NOMO-1 treated with dmso at 0.1 percent for 144 hours (cell line): ENCODE results near the gene PLXND1.

ENCODE experiments used
- DNase-seq: peaks from one replicate; lab custom pipeline; 2025; ENCODE audit not compliant: unreplicated experiment; lab: John Stamatoyannopoulos, UW

Gene PLXND1

DNA sequence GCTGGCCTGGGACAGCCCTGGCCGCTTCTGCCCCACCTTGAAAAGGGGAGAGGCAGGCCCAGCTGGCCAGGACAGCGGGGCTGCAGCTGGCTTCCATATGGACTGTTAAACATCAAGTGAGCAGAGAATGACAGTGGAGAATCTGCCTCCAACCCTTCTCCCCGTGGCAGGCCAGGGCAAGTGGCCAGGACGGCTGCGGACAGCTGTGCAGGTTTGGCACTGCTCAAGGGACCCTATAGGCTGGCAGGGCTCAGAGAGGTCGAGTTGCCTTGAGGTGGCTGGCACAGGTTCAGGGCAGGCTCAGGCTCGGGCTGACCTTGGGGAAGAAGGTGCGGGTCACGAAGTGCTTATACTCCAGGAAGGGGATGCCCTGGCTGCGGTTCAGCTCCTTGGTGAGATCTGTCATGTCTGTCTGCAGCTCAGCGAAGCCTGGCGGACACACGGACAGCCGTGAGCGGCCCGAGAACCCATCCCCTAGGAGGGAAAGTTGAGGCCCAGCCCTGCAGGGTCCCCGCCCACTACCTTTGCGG, 39.2 kb downstream of the PLXND1 start:
- DNase-seq = no peak

DNA sequence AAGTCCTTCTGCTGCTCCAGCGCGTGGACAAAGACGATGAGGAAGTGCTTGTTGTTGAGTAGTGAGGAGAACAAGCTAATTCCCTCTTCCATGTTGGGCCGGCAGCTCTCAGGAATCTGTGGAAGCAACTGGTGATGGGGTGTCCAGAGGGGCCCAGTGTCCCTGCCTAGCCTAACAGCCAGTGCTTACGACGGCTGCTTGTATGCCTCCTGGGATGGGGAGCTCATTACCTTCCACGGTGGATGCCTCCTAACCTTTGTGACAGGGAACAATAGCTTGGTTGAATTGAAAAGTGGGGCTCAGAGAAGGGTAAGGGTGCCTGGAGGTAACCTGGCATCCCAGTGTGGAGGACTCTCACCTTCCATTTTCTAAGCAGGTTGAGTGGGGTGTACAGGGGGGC, 40.6 kb downstream of the PLXND1 start:
- no peak for DNase-seq

DNA sequence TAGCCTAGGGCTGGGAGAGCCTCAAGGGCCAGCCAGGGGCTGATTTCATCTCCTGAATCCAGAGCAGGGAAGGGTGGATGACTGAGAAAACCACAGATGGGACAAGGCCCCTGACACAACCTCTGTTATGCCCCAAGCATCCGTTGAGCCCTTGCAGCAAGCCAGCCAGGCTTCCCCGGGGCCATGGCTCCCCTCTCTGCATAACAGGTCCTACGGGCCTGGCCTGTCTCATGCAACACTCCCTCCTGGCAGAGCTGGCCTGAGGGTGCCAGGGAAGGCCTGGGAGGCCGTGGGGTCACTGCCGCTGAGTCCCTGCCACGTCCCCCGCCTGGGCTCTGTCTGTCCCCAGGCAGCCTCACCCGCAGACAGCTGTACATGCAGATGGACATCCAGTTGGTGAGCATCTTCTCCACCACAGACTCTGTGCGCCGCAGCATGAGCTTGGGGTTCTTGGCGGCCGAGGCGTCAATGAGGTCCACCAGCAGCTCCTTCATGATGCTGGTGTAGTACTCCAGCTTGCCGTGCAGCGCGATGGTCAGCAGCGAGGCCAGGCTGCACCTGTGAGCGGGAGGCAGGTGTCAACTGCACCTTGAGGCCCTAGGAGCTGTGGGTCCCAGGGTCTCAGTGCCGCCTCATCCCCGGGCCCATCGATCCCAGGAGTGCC, 41.4 kb downstream of the PLXND1 start:
- DNase-seq = no peak

DNA sequence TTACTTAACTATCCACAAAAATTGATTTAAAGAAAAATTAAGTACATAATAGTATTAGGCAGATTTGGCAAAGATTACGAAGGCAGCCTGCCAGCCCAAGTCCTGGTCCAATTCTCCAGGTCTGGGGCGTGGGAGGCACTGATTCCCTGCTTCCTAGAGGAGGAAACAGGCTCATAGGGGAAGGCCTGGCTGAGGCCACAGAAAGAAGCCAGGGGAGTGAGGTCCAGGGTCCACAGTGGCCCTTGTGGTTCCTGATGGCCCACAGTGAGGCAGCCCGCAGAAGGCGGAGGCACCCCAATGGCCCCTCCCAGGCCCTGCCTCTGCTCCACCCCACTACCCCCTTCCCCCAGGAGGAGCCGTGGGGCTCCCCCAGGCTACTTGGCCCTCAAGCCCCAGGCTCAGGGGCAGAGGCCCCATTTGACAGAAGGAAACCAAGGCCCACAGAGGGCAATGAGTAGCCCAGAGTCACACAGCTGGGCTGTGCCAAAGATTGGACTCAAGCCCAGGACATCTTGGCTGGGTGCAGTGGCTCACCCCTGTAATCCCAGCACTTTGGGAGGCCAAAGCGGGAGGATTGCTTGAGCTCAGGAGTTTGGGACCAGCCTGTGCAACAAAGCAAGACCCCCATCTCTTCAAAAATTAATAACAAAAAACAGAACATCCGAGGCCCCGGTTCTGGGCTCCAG, 42.5 kb downstream of the PLXND1 start:
- DNase-seq = no peak

DNA sequence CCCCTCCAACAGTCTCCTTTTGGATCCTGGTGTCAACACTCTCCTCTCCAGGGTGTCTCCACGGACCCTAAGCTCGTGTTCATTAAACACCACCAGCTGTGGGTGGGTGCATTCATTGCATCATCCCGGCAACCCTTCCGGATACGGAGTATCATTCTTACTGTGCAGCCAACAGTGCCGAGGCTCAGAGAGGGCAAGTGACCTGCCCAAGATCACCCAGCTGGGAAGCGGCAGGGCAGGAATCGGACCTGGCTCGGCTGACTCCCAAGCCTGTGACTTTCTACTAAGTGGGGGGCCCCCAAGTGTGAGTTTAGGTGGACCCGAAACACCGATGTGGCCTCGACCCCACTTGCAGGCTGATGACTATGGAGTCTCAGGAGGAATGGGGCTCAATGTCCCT, 43.1 kb downstream of the PLXND1 start:
- no peak for DNase-seq

DNA sequence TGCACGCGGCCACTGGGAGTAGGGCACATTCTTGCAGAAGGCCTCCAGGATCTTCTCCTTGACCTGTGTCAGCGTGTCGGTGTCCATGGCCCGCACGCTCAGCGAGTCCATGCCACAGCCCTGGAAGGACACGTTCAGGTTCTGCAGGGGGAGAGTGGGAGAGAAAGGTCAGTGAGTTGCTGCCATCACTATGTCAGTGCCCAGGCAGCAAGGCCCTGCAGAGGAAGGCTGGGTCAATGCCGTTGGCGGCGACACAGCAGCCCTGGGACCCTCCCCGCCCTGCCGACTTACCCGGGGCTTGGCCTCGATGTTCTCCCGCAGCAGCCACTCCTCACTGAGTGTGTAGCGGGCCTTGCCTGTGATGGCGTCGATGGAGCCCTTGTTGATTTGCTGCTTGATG, 43.7 kb downstream of the PLXND1 start:
- DNase-seq = no peak

DNA sequence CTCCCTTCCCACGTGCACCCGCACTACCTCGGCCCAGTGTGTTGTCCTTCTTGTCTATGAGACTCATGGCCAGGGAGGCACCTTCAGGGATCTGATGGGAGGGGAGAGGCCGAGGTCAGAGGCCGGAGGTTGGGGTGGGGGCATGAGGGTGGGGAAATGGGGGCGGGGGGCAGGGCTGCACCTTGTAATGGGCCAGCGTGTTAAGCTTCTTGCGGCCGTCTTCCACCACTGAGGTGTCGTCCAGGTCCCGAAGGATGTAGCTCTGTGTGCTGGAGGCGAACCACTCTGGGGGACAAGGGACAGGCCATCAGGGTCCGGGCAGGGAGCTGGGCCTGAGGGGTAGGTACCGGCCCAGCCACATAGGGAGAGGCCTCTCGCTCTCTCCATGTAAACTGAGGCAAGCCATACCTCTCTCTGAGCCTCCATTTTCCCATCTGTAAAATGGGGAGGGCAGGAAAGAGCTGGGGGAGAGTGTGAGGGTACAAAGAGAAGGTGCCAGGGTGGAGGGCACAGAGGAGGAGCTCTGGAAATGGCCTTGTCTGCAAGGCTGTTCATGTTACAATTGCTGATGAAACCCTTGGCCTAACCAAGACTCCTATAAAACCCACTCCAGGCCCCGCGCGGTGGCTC, 44.7 kb downstream of the PLXND1 start:
- DNase-seq = no peak

DNA sequence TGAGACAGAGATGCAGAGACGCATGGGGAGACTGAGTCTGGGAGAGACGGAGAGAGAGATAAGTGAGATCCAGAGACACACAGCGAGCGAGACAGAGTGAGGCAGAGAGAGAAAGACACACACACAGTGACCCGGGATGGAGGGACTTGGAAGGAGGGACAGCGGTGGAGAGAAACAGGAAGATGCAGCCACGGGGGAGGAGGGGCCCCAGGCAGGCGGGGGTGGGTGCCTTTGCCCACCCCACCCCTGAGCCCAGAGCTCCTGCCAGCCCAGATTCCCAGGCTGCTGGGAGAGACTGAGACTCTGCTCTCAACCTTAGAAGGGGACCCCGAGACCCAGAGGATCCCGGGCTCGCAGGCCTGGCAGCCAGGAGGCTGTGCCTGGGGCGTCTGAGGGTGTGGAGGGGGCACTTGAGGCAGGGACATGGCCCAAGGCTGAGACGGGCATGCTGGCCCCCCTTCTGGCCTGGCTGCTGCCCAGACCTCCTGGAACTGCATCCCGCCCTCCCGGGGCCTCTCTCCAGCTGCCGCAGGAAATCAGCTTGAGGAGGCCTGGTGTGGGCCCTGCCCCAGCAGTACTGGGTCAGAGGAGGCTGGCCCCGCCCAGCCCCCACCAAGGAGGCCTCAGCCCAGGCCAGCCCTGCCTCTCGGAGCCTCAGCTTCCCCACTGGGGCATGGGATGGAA, 45.4 kb downstream of the PLXND1 start:
- DNase-seq = no peak

DNA sequence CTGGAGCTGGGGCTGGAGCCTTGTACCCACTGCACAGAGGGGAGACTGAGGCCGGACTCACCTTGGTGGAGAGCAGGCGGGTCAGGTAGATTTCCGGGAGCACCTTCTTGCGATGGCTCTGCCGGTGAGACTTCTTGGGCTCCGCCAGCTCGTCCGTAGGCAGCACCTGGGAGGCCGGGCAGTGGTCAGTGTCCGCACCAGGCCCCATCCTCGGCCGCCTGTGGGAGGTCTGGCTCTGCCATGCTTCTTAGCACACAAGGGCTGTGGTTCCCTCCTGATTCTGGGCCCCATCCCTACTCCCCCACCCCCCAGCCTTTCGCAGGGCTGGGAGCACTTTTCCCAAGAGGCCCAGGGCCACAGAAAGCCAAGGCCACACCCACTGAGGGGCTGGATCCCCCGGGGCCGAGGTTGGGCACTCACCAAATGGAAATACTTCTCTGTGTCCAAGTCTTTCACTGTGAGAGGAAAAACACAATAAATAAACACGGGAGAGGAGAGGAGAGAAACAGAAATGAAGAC, 46.1 kb downstream of the PLXND1 start:
- no peak for DNase-seq

DNA sequence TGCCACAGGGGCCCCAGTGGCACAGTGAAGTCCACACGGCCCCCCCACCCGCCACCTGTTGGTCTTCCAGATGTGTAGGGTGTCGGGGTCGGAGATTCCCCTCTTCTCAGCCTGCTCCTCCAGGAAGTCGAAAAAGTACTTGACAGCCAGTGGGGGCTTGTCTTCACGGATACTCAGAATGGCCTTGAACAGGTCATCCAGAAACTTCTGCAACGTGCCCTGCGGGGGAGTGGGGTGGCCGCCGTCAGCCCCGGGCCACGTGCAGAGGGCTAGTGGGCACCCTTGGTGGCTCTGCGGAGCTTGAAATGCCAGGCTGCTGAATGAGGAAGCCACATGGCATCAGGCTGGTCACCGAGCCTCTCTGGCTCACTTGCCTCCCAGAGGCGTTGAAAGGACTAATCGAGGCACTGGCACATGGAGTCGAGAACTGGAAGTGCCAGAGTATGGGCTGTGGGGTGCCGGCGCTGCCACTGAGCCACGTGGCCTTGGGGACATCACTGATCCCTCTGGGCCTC, 46.9 kb downstream of the PLXND1 start:
- no peak for DNase-seq

DNA sequence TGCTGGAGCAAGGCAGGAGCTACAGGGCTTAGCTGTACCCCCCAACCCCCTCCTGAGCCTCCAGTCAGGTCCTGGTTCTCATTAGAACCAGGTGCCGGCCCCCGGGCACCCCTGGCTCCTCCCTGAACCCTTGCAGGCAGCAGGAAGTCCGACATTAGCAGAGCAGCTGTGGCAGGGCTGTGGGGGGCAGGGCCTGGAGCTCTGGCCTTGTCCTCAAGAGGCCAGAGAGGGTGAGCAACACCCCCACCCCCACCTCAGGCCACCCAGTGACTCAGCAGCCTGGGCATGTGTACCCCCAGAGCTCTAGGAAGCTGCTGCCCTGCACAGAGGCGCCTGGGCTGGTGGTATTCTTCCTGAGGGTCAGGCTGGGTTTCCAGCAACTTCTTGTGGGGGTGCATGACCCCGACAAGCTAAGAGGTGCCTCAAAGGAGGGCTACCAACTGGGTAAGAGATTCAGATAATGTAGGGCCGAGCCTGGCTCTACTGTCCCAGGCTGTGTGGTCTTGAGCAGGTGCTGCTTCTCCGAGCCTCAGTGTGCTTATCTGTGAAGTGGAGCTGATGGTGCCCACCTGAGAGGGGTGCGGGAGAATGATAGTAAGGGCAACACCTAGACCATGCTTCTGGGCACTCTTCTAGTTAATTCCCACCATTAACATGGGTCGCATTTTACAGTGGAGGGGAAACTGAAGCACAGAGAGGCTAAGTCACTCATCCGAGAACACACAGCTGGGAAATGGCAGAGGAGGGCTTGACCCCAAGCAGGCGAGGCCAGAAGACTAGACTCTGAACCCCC, 47.5 kb downstream of the PLXND1 start:
- peak; percentile 11 for DNase-seq

DNA sequence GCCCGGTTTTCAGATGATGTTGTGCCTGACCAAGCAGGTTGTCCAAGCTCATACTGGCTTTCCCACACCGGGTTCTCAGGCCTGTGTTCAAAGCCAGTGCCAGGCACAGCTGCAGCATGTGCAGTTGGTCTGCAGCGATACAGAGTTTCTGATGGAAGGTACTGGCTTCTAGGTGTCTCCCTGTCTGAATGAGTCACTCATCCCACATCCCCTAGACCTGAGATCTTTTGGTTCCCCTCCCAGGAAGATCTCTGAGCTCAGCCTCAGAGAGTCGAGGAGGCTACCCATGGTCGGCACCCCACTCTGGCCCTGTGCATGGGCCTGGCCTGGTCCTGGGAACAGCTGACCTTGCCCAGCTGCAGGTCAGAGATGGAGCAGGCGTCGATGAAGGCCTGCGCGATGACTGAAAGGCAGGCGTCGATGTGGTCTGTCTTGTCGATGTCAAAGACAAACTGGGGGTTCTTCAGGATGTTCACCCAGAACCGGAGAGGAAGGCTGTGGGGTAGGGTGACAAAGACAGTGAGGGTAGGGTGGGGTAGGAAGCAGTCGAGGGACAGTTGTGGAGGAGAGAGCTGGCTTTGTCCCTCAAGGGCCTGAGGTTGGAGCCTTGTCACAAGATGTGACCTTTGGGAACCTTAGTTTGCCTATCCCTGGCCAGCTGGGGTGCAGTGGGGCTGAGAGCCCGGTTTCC, 48.2 kb downstream of the PLXND1 start:
- no peak for DNase-seq

DNA sequence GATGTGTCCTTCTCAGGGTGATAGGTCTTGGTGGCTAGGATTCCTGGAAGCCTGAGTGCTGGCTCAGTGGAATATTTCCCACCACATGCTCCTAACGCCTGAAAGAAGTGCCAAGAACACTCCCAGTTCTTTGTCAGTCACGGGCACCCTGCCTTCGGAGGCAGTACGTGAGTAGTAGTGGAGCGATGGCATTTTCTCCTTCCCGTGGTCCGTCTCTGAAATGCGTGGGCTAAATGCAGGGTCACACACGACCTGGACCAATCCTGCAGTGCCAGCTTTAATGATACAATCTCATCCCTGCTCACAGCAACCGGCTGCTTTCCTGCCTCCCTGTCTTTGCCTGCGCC, 49.0 kb downstream of the PLXND1 start:
- DNase-seq = no peak

DNA sequence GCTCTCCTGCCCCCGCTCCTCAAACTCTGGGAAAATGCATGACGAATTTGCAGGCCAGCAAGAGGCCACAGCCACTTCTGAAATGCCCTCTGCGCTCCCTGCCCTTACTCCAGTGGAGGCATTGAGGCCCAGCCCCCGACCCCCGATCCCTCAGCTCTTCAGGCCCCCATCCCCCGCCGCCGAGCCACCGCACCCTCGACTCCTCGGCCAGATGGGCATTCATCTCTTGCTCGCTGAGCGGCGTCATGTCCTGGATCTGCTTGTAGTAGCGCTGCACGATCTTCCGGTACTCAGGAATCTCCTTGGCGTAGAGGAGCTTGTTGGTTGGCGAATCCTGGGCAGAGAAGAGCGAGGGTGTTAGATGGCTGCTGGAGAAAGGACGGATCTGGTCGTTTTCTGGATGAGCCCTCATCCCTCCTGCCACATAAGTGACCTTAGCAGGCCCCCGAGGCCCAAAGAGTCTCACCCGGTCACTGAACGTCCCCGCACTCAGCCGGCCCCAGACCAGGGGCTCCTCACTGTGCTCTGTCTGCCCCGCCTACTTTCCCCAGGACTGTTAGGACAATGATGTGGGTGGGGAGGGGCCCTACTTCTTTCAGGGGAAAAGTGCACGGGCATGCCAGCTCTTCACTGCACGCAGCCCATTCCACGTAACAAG, 49.5 kb downstream of the PLXND1 start:
- no peak for DNase-seq

DNA sequence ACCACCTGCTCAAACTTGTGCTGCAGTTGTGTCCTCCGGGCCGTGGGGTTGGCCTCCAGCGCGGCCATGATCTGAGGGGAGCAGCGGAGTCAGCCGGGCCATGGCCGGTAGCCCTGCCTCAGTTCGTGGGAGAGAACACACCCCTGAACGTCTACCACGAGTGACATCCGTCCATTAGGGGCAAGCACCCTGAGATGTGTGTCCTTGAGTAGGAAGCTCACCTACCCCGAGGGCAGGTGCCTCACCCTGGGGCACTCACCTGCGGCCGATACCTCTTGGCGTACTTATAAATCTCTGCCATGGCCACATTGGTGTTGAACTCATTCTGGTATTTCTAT, 50.1 kb downstream of the PLXND1 start:
- DNase-seq = no peak

DNA sequence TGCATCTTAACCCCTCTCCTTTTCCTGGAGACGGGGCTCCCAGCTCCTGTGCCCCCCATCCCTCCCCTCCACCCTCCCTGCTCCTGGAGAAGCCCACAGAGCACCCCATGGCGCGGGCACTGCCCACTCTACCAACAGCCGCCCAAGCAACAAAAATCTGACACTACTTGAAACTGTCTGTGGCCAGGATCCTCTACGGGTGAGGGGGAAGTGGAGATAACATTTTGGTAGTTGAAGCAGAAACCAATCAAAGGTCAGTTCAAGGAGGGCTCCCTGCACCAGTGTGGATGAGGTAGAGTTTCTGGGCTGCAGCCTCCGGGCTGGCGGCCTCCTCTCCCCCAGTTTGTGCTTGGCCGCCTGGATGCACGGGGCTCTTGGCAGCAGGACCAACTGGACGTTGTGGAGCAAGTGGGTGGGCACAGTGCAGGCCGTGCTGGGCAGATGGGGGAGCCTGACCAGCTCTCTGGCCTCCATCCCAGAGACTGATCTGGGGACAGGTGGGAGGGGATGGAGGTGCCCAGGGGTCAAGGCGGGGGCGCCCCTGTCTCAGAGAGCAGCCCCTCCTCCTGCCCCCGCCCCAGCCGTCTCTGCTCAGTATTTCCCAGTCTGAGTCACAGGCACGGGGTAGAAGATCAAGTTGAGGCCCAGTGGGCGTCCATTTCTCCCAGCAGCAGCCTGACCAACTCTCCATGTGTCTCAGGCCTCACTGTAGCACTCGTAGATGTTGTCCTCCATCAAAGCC, 50.7 kb downstream of the PLXND1 start:
- DNase-seq = no peak

DNA sequence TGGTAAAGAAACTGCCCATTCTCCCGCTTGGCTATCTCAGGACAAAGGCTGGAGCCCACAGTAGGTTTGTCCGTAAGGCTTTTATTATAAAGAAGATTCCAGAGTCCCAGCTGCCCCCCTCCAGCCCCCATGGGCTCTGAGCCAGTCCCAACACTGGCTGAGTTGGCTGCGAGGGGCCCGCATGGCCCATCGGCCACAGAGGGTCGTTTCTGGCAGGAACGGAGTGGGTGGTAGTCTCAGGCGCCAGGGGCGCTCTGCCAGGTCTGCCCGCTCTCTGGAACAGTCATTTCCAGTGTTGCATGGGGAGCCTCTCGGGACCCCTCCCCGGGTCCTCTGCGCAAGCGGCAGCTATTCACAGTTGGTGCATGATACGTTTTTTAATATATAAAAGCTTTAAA, 51.3 kb downstream of the PLXND1 start:
- no peak for DNase-seq

DNA sequence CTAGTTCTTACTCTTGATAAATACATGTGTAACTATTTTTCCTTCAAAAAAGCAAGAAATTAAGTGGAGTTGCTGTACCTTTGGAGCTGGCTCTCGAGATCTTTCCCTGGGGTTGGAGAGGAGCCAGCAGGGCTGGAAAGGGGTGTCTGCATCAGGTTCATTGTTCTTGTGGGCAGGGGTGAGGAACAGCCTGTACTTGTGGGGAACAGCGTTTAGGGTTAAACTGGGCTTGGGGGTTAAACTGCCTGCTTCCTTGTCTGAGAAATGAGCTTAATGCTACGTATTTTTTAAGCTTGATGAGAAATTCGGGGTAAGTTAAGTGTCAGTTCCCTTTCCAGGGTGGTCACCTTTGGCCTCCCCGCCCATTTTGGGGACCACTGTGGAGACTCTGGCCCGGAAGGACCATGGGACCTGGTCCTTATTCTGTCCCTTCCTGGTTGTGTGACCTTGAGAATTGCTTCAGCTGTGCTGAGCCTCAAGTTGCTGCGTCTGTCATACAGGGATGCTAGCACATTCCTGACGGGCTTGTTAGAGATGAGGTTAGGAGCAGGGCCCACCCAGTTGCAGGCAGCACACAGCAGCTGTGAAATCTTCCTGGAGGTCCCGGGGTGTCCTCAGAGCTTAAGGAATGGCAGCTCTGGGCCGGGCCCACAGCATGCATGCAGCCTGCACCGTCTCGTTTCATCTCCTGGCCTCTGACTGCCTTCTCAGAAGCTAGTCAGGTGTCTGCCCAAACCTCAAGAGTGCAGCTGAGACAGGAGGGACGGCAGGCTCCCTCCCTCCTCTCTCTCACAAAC, 51.9 kb downstream of the PLXND1 start:
- DNase-seq = peak; percentile 60
